HG03575 (cell line): Measurements from ENCODE around the gene BMP8A.
"Not testable (repeated sequence)": the region's sequence is repeated elsewhere in the genome, so short reads cannot be mapped to it uniquely, and the experiment has no call there.

Source experiments
- ATAC-seq: cut with Tn5 transposase; IDR thresholded peaks from one replicate; pipeline ENCODE4 v1.9.1; 2021; ENCODE audit not compliant: unreplicated experiment, insufficient number of reproducible peaks, low FRiP score; ENCODE audit errors: extremely low read depth

The BMP8A gene

DNA sequence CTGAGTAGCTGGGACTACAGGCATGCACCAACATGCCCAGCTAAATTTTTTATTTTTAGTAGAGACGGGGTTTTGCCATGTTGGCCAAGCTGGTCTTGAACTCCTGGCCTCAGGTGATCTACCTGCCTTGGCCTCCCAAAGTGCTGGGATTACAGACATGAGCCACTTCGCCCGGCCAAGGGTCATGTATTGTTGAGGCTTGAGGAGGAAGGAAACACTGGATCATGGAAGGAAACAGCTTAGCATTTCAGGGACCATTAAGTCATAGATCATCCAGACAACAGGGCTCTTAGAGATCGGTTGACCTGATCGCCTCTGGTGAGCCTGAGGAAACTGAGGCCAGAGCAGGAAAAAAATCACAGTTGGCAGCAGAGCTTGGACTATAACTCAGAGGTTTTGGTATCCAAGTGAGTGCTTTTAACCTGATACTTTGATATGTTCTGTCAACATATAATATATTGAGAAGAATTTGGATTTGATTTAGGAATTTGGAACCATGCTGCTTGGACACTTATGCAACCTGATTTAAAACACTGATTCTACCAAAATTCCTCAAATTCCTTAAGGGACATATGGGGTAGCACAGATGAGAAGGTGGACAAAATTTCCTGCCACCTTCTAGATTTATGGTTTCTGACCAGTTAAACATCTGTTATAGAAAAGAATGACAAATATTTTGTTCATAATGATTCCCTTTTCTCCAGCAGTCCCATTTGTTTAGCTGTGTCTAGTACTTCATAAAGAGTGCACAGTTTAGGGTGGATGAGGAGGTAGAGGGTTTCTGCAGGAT lies 13.1 kb upstream of the BMP8A start:
- ATAC-seq: no peak

DNA sequence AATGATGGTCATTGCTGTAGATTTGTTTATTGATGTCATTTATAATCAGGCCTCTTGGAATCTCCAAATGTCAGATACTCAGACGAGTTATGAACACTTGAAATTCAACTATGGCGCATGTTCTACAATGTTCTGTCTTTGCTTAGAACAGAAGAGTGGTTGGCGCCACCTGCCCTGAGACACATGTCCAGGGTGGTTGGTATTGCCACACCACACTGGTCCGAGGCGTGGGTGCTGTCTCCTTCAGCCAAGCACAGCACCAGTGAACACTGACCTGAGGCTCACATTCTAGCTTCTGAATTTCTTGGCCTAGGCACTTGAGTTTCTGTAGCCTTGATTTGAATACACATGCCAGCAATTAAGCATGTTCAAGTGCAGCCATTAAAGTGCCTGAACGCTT lies 10.1 kb upstream of the BMP8A start:
- no peak for ATAC-seq

DNA sequence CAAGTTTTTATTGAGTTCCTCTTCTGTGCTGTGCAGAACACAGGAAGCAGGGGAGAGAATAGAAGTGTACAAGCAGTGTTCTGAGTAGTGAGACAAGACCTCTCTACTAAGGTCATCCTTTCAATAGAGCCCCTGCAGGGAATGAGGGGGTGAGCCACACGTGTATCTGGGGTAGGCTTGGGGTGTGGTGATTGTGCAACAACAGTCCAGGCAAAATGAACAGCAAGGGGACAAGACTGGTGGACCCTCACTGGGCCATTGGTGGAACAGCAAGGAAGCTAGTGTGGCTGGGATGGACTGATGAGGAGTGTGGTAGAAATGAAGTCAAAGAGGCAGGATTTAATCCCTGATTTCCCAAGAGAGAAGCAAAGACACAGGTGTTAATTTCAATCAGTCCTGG lies 8.2 kb upstream of the BMP8A start:
- no peak for ATAC-seq

DNA sequence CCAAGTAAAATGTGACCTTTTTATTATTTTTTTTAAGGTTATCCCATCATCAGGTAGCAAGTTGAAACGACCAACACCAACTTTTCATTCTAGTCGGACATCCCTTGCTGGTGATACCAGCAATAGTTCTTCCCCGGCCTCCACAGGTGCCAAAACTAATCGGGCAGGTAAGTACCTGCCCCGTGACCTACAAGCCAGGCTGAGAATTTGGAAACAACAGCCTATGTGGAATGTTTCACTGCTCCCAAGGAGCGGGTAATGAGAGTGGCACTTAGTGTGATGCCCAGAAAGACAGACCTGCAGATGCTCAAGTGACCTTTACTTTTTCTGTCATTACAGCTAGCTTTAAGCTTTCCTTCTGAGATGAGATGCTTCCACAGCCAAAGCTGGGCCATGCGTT lies 6.9 kb upstream of the BMP8A start:
- ATAC-seq: no peak

DNA sequence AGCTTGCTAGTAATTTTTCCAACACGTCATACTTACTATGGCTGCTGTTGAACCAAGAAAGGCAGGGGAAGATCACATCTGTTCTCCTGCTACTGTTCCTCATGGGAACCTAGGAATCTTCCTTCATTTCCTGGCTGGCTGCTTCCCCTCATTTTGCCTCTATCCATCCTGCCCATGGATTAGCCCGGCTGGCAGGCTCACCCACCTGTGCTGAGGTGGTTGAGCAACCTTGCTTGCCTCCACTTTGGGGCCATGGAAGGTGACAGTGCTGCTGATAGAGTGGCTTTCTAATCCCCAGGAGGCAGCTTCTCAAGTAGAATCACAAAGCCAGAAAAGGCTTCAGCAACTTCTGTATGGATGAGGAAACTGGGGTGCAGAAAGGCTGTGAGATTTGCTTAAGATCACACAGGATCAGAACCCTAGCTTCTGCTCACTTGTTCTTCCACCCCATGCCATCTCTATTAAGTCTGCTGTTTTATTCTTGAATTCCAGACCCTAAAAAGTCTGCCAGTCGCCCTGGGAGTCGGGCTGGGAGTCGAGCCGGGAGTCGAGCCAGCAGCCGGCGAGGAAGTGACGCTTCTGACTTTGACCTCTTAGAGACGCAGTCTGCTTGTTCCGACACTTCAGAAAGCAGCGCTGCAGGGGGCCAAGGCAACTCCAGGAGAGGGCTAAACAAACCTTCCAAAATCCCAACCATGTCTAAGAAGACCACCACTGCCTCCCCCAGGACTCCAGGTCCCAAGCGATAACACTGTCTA lies 6.2 kb upstream of the BMP8A start:
- ATAC-seq: no peak

DNA sequence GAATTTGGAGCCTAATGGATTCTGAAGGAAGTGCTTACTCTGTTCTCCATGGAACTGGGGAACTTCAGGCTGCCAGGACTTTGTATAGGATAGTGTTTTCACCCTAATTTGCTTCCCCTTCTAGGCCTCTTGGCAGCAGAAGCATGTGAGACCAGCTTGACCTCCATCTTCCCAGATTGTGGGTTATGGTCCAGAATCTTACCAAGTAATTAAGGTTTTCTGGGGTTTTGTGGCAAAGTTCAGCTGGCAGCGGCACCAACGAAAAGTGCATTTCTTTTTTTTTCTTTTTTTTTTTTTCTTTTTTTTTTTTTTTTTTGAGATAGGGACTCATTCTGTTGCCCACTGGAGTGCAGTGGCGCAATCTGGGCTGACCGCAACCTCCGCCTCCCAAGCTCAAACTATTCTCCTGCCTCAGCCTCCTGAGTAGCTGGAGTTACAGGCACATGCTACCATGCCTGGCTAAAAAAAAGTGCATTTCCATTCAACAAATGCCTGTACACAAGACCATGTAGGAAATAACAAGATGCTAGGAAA lies 3.4 kb upstream of the BMP8A start:
- no peak for ATAC-seq

DNA sequence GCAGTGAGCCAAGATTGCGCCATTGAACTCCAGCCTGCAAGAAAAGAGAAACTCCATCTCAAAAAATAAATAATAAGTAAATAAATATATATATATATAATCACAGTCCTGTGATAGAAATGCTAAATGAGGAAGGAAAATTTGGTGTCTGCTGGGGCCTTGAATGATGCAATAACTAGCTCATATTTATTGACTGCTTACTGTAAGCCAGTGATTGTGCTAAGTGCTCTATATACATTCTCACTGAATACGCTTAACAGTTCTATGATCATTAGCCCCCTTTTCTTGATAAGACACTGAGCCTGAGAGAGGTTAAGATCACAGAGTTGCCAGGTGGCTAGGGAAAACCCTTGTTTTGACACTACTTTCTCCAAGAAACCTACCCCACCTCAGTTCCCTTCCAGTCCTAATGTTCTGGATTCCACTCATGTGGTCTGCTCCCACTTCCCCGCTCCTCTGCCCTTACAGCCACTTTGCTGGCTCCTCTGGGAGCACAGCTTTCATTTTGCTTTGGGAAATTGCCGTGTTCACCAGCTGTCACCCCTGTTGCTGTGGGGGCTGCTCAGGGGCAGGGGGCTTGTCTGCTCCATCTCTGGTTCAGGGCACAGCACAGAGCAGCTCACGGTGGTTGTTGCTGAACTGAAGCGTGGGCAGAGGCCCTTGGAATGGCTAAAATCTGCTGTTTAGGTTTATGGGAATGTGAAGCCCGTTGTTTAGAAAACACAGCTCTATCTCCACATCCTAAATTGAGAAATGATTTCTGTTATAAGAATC lies 2.5 kb upstream of the BMP8A start:
- no peak for ATAC-seq

DNA sequence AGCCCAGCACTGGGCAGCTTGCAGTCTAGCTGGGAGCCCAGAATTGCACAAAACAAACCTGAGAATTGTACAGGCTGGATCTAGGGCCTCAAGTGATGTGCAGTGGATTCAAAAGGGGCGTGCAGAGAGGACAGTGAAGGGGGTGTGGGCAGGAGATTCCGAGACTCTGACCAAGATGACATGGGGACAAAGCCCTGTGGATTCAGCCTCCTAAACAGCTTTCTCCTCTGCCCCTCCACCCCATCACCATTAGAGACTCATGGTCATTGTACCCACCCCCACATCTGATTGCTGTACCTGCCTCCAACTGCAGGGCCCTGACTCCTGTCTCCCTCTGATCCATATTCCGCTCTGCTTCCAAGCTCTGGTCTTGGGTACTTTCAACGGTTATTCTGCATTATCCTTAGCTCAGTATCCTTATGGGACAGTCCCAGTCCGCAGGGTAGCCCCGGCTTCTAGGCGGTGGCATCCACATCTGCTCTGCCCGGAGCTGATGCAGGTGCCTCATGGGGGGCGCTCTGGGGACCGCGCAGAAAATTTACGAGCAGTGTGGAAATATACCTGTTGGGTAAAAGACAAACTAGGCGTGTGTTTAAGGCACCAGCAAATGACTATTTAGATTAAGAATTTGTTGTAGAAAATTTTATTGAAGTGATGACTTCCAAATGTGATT lies 1.7 kb upstream of the BMP8A start:
- no peak for ATAC-seq

DNA sequence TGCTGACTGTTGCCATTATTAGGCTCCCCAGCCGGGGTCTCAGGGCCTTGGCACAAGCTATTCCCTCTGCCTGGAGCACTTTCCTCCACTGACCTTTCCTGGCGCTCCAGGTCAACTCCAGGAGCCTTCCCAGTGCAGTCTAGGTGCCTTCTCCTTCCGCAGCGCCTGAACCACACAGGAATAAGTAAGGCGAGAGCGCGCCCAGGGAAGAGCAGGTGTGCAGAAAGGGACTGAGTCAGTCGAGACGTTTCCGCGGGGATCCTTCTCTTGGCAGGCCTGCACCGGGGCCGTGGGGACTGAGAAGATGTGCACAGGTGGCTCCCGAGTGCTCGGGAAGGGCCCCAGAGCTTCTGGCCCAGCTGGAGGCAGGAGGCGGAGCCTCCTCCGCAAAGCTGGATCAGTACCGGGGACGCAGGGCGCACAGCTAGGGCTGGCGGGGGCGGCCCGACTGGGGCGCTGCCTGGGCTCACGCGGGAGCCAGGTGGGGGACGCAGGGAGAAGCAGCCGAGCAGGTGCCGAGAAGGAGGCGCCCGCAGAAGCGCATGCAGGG lies 765 bp upstream of the BMP8A start:
- no peak for ATAC-seq

DNA sequence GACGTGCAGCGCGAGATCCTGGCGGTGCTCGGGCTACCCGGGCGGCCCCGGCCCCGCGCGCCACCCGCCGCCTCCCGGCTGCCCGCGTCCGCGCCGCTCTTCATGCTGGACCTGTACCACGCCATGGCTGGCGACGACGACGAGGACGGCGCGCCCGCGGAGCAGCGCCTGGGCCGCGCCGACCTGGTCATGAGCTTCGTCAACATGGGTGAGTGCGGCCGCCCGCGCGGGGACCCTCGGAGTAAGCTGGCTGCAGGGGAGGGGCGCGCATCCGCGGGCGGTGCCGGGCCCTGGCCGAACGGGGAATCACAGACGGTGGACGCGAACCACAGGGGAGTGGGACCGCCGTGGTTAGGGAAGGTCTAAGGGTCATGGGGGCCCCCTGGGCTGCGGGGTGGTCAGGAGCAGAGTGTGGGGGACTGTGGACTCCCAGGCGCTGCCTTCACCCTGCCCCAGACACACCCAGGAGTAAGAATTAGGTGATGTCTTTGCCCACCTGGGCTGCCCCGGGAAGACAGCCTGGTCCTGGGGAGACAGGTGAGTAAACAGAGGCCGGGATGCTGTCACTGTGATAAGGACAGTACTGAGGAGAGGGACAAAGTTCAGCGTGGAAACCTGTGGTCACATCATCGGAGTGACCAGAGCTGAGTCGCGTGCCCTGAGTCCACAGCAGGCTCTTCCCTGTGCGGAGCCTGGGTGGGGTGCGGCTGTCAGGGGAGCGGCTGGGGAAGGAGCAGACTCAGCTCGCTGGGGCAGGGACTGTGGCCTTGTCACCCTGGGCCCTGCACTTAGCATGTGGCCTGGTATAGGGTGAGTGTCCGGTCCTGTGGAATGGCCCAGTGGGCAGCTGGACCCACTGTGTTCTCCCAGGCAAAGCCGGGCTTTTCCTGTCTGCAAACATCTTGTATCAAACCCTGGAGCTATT lies 944 bp downstream of the BMP8A start:
- not testable (repeated sequence) for ATAC-seq

DNA sequence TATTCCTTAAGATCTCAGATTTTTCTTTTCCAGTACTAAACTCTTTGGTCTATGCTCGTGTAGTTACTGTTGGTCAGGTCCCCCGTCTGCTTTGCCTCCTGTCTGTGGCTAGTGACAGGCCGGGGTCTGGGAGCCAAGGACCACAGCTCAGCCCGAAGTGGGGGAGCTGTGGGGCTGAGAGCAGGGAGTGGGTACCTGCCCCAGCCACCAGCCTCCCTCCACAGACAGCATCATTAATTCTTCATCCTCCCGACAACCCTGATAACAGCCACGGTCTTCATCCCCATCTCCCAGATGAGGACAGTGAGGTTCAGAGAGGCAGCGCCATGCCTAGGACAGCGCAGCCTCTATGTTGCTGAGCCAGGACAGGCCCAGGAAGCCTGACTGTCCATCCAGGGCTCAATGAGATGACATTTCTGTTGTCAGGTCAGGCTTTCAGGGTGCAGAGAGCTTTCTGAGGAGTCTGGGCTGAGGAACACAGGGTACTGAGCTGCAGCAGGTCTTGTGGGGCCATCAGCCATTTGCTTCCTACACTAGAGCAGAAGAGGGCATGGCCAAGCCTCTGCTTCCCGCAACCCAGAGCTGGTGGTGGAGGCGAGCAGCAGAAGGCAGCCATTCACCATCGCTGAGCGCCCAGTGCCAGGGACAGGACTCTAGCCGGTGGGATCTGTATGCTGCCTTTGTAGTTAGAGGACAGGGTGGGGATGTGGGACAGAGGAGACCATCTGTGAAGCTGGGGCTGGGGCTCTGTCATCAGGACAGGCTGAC lies 1.8 kb downstream of the BMP8A start:
- ATAC-seq: not testable (repeated sequence)

DNA sequence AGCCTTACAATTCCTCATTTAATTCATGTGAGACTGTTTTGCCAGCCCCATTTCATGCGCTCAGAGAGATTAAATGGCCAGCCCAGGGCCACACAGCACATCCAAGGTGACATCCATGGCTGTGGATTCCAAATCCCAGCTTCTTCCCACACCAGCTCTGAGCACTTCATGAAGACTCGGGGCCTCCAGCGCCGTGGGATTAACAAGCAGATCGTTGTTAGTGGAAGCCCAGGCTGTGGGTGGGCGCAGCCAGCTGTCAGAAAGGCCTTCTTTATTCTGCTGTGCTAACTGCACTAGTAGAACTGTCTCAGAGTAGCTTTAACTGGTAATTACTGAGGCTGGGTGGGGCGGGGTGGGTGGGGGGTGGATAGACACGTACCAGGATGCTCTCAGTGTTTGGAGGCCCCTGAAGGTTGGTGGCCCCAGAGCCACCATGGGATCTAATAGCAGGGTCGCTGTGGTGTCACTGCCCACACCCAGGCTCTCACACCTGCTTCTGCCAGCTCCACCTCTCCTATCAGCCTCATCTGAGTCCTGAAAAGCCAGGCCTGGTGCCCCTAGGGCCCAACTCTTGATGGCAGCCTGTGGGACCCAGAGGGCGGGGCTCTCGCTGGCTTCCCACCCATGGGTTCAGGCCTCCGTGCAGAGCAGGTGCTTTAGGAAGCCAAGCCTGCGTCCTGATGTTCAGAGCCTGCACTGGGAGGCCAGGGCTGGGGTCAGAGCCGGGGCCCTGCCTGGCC lies 3.4 kb downstream of the BMP8A start:
- ATAC-seq: no peak

DNA sequence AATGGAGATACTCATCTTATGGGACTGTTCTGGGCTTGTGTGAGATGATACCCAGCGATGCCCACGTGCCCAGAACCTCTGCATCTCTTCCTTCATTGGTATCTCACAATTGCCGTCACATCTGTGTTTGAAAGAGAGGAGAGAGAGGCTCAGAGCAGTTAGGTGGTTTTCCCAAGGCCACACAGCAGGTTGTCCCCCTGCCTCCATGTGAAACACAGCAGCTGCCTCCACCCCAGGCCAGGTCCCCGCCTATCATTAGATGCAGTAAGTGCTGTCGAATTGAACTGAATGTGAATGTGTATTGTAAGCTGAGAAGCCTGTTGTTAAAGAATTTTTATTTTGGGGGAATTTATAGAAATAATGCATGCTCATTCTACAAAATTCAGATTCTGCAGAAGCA lies 5.1 kb downstream of the BMP8A start:
- not testable (repeated sequence) for ATAC-seq

DNA sequence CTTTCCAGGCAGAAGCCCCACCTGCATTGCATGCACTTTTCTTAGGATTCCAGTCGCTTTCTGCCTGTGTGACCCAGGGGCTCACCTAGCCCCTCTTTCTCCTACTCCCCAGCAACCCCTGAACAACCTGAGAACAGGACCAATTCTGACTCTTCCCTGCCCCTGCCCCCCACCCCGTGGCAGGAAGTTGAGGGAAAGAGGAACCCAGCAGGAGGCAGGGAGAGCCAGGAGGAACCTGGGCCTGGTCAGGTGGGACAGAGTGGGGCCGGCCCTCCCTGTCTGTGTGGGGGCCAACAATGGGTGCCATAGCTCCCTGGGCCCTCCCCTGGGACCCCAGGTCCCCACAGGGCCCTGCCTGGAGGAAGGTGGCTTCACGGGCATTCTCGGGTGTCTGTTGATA lies 6.1 kb downstream of the BMP8A start:
- ATAC-seq: no peak

DNA sequence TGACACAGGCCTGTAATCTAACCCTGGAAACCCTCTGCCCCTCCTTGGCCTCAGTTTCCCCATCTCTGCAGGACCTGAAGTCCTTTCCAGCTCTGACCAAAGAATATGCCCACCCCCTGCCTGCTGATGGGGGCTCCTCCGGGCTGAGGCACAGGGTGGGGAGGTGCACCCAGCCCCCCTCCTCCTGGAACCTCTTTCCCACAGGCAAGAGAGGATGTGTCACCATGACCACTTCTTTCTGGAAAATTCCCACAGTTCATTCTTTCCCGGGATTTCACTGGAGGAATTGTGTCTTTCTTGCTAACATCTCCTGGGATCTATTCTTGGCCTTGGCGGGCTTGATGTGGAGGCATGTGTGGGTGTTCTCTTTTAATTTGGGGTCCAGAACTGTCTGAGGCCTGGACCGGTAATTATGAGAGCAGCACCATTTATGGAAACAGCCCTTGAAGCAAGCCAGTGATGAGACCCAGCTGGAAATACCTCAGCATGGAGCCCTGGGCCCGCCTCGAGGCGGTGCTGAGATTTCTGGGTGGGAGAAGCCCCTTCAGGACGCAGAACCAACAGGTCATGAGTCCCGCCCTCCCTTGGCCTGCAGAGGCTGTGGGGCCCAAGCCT lies 6.8 kb downstream of the BMP8A start:
- ATAC-seq: not testable (repeated sequence)

DNA sequence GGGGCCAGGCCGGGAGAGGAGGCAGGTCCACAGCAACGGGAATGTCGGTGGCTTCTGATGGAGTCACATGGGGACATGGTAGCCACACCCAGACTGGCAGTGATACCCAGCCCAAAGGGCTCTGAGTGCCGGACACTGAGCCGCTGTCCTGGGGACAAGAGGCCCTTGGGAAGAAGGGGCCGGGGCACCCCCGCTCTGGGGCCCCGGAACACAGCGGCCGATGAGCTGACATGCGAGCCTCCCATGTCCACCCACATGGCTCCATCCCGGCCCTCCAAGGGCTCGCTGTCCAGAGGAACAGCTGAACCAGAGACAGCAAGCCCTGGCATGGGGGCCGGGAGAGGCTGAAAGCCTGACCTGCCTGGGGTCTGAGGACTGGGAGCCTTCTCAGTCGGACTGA lies 7.4 kb downstream of the BMP8A start:
- not testable (repeated sequence) for ATAC-seq
